OCI-LY3 (cell line): ENCODE data around the gene FOXI1.

Experiments used
- EZH2phosphoT487 ChIP-seq: fragments of 200-600 bp; shearing (Covaris generic); IDR thresholded peaks from 2 replicates; pipeline ENCODE4 v1.6.1; 2018; ENCODE audit warnings: antibody characterized with exemption, mixed run types, low read depth
- TF ChIP-seq, protein P1 (sequence below): fragments of 200-600, 300-600 bp; sonication (generic); IDR thresholded peaks from 2 replicates; pipeline ENCODE4 v1.5.1; 2014; ENCODE audit warnings: antibody characterized with exemption, low read length, low read depth

- TF ChIP-seq, protein P1, sequence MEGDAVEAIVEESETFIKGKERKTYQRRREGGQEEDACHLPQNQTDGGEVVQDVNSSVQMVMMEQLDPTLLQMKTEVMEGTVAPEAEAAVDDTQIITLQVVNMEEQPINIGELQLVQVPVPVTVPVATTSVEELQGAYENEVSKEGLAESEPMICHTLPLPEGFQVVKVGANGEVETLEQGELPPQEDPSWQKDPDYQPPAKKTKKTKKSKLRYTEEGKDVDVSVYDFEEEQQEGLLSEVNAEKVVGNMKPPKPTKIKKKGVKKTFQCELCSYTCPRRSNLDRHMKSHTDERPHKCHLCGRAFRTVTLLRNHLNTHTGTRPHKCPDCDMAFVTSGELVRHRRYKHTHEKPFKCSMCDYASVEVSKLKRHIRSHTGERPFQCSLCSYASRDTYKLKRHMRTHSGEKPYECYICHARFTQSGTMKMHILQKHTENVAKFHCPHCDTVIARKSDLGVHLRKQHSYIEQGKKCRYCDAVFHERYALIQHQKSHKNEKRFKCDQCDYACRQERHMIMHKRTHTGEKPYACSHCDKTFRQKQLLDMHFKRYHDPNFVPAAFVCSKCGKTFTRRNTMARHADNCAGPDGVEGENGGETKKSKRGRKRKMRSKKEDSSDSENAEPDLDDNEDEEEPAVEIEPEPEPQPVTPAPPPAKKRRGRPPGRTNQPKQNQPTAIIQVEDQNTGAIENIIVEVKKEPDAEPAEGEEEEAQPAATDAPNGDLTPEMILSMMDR, result no peak
- no peak for TF ChIP-seq EZH2phosphoT487
Measured at GRCh38 chr5:170121321-170121720, 15.6 kb downstream of the FOXI1 start.
